ENCODE data around the gene TMC7.

- TF ChIP-seq EZH2 (IDR thresholded peaks at IDR 0.05; ENCODE audit: insufficient read depth, poor library complexity, severe bottlenecking) (no peak), EZH2phosphoT487 (IDR thresholded peaks at IDR 0.05; ENCODE audit: insufficient read depth, low read depth) (no peak)
Observed at GRCh38 chr16:18983565-18984434, at the start of gene TMC7.

Measured in GM23248 (cell line).